GM12892 (cell line): ENCODE measurements around the gene CD55.

Experiments used
- DNase-seq: peaks from one replicate; pipeline ENCODE4 v3.0.0; 2011; ENCODE audit not compliant: insufficient read length
- FAIRE-seq: peaks from 2 replicates; lab custom pipeline; 2011; peaks lifted over from hg19 to GRCh38; lab: Jason Lieb, UNC
- POLR2A ChIP-seq: IDR thresholded peaks from 2 replicates; pipeline ENCODE4 v1.6.1; 2011; ENCODE audit warnings: low read depth, low read length, control low read depth
- POLR2AphosphoS5 ChIP-seq: IDR thresholded peaks from 2 replicates; pipeline ENCODE4 v1.6.1; 2011; ENCODE audit warnings: low read depth, low read length, control low read depth
- TAF1 ChIP-seq: IDR thresholded peaks from 2 replicates; pipeline ENCODE4 v1.6.1; 2011; ENCODE audit warnings: low read depth, mild to moderate bottlenecking, control low read depth, low read length, borderline replicate concordance

The CD55 gene

GRCh38 chr1:207355513-207356295, 34.2 kb downstream of the CD55 start:
- FAIRE-seq, result no peak
- TF ChIP-seq POLR2A (no peak), POLR2AphosphoS5 (no peak), TAF1 (no peak)
- no peak for DNase-seq

GRCh38 chr1:207361029-207361428, 39.6 kb downstream of the CD55 start:
- no peak for TF ChIP-seq POLR2A
- no peak for TF ChIP-seq TAF1
- no peak for TF ChIP-seq POLR2AphosphoS5
- FAIRE-seq, result no peak
- no peak for DNase-seq

- no peak for TF ChIP-seq POLR2A
- FAIRE-seq (no peak), DNase-seq (no peak)
These were observed 40.4 kb downstream of the CD55 start for GRCh38 chr1:207361889-207362288.

GRCh38 chr1:207362962-207363860, 41.7 kb downstream of the CD55 start:
- no peak for FAIRE-seq
- TF ChIP-seq POLR2A, result no peak
- TF ChIP-seq TAF1, result no peak
- no peak for TF ChIP-seq POLR2AphosphoS5
- DNase-seq, result no peak

GRCh38 chr1:207363871-207364270, 42.4 kb downstream of the CD55 start:
- FAIRE-seq, result no peak
- DNase-seq, result no peak
- TF ChIP-seq TAF1, result no peak
- TF ChIP-seq POLR2A, result no peak
- TF ChIP-seq POLR2AphosphoS5, result no peak

GRCh38 chr1:207364614-207365013, 43.1 kb downstream of the CD55 start:
- TF ChIP-seq POLR2AphosphoS5 (no peak), TAF1 (no peak), POLR2A (no peak)
- DNase-seq (no peak), FAIRE-seq (no peak)

GRCh38 chr1:207365063-207365462, 43.6 kb downstream of the CD55 start:
- FAIRE-seq, result no peak
- no peak for DNase-seq
- TF ChIP-seq POLR2AphosphoS5, result no peak
- no peak for TF ChIP-seq TAF1
- TF ChIP-seq POLR2A, result no peak

GRCh38 chr1:207366022-207366421, 44.5 kb downstream of the CD55 start:
- no peak for TF ChIP-seq TAF1
- TF ChIP-seq POLR2A, result no peak
- no peak for TF ChIP-seq POLR2AphosphoS5
- DNase-seq, result no peak
- FAIRE-seq, result no peak

GRCh38 chr1:207388721-207389120, 67.2 kb downstream of the CD55 start:
- DNase-seq (no peak), FAIRE-seq (no peak)
- no peak for TF ChIP-seq POLR2AphosphoS5
- no peak for TF ChIP-seq POLR2A
- TF ChIP-seq TAF1, result no peak

- FAIRE-seq, result no peak
- TF ChIP-seq POLR2A (no peak), TAF1 (no peak), POLR2AphosphoS5 (no peak)
These were observed 68.4 kb downstream of the CD55 start for GRCh38 chr1:207389728-207390464.

GRCh38 chr1:207393610-207394009, 72.1 kb downstream of the CD55 start:
- TF ChIP-seq TAF1, result no peak
- no peak for TF ChIP-seq POLR2A
- no peak for TF ChIP-seq POLR2AphosphoS5
- no peak for FAIRE-seq
- no peak for DNase-seq

More at GRCh38 chr1:207389728-207390464, 68.4 kb downstream of the CD55 start:
- no peak for DNase-seq
